B cell (primary cell): ENCODE results near the gene ALDOA. TPM values are rescaled to one million over a fixed set of nuclear protein-coding genes. Genes with fewer than 3 reads are reported as not detected.

Experiments
- ATAC-seq: fragments of 200-7000 bp; cut with Tn5 transposase; one replicate; pipeline ENCODE4 v1.10.0; 2021; ENCODE audit warnings: low read depth, mild to moderate bottlenecking, moderate number of reproducible peaks, moderate library complexity
- CTCF ChIA-PET: fragments of 350-600 bp; sonication (Branson Sonifier 250); formaldehyde crosslinking; loops from one replicate; lab custom pipeline; 2021; ENCODE audit warnings: antibody characterized with exemption, inconsistent platforms; lab: Charles Lee
- POLR2A ChIA-PET: fragments of 350-600 bp; sonication (Branson Sonifier 250); formaldehyde crosslinking; loops from one replicate; lab custom pipeline; 2021; ENCODE audit warnings: antibody characterized with exemption; lab: Charles Lee
- DNase-seq: peaks from one replicate; pipeline ENCODE4 v3.0.0; 2013
- H2AFZ ChIP-seq: 2 replicates; pipeline ENCODE4 v1.6.1; 2012; ENCODE audit warnings: mild to moderate bottlenecking, low read depth, low read length; ENCODE audit not compliant: insufficient read depth, poor library complexity, severe bottlenecking
- H3K27ac ChIP-seq, 2 donors: 1 replicate in 1 of 2; 2 replicates in 1 of 2; pipeline ENCODE4 v1.5.1; 2012 to 2013; ENCODE audit warnings: low read length in 2 of 2, mild to moderate bottlenecking in 2 of 2, moderate library complexity in 1 of 2
- H3K27me3 ChIP-seq, 4 experiments: fragments of 200-600 bp in 1 of 4; sonication (generic) in 1 of 4; replicated peaks in 1 of 4; 1 replicate in 2 of 4; 2 replicates in 2 of 4; pipeline versions ENCODE4 v1.6.1 to v1.7.0; 2013 to 2016; ENCODE audit warnings: low read length in 3 of 4, mild to moderate bottlenecking in 2 of 4, mixed read lengths in 1 of 4, moderate library complexity in 1 of 4; ENCODE audit not compliant: insufficient read depth in 4 of 4, control insufficient read depth in 3 of 4; ENCODE audit errors: control extremely low read depth in 1 of 4
- H3K36me3 ChIP-seq, 2 experiments: replicated peaks in 1 of 2; 1 replicate in 1 of 2; 2 replicates in 1 of 2; pipeline versions ENCODE4 v1.6.1 to v1.7.1; 2013; ENCODE audit warnings: low read length in 1 of 2; ENCODE audit not compliant: insufficient read depth in 2 of 2, control insufficient read depth in 1 of 2; ENCODE audit errors: control extremely low read depth in 1 of 2, extremely low read depth in 1 of 2
- H3K4me1 ChIP-seq, 2 donors: fragments of 200-600 bp in 1 of 2; sonication (generic) in 1 of 2; 1 replicate in 1 of 2; 2 replicates in 1 of 2; pipeline versions ENCODE4 v1.5.1 to v1.6.1; 2013 to 2017; ENCODE audit warnings: low read length in 2 of 2; ENCODE audit not compliant: control insufficient read depth in 2 of 2, insufficient read depth in 2 of 2
- H3K4me2 ChIP-seq: replicated peaks from 2 replicates; pipeline ENCODE3; 2012; ENCODE audit warnings: mild to moderate bottlenecking, low read depth, low read length; ENCODE audit not compliant: poor library complexity, severe bottlenecking
- H3K4me3 ChIP-seq, 5 experiments: fragments of 200-600 bp in 1 of 5; sonication (generic) in 1 of 5; 1 replicate in 3 of 5; 2 replicates in 2 of 5; pipeline versions ENCODE4 v1.5.1 to v1.7.0; 2011 to 2016; ENCODE audit warnings: low read length in 4 of 5, mild to moderate bottlenecking in 4 of 5, low read depth in 2 of 5, control low read depth in 1 of 5, moderate library complexity in 1 of 5; ENCODE audit not compliant: insufficient read depth in 1 of 5; ENCODE audit errors: control extremely low read depth in 1 of 5, extremely low read depth in 1 of 5
- H3K79me2 ChIP-seq: fragments of 200-600 bp; sonication (generic); one replicate; pipeline ENCODE4 v1.6.0; 2016; ENCODE audit warnings: low read length; ENCODE audit not compliant: control insufficient read depth, insufficient read depth
- H3K9ac ChIP-seq: fragments of 200-600 bp; sonication (generic); 2 replicates; pipeline ENCODE4 v1.6.1; 2017; ENCODE audit warnings: mild to moderate bottlenecking, low read length, moderate library complexity
- H3K9me3 ChIP-seq, 3 donors: one replicate each; pipeline versions ENCODE4 v1.6.1 to v1.7.1; 2013; ENCODE audit warnings: low read length in 2 of 3; ENCODE audit not compliant: control insufficient read depth in 2 of 3, insufficient read depth in 1 of 3; ENCODE audit errors: control extremely low read depth in 1 of 3
- H4K20me1 ChIP-seq: 2 replicates; pipeline ENCODE4 v1.6.0; 2012; ENCODE audit warnings: mild to moderate bottlenecking, low read length; ENCODE audit not compliant: insufficient read depth, control insufficient read depth, poor library complexity, severe bottlenecking
- H3K27ac Mint-ChIP-seq: one replicate; pipeline ENCODE4 v1.8.0; 2021; ENCODE audit warnings: mixed read lengths
- H3K27me3 Mint-ChIP-seq: one replicate; pipeline ENCODE4 v1.8.0; 2021; ENCODE audit warnings: mixed read lengths
- H3K4me1 Mint-ChIP-seq: one replicate; pipeline ENCODE4 v1.8.0; 2021; ENCODE audit warnings: mixed read lengths
- H3K4me3 Mint-ChIP-seq: one replicate; pipeline ENCODE4 v1.8.0; 2021; ENCODE audit warnings: mixed read lengths
- H3K9me3 Mint-ChIP-seq: one replicate; pipeline ENCODE4 v1.8.0; 2022; ENCODE audit warnings: mixed read lengths; ENCODE audit not compliant: insufficient read depth
- EZH2 ChIP-seq: IDR thresholded peaks from 2 replicates; pipeline ENCODE4 v1.6.1; 2012; ENCODE audit warnings: borderline replicate concordance, low read depth, mild to moderate bottlenecking, moderate library complexity, low read length; ENCODE audit not compliant: insufficient read depth, poor library complexity, severe bottlenecking
- WGBS: methylation state at CpG from one replicate; pipeline ENCODE4 v1.1.5; 2013; ENCODE audit warnings: missing lambda C conversion rate; ENCODE audit not compliant: insufficient coverage; 5-methylcytosine and 5-hydroxymethylcytosine counted together
- intact Hi-C: fragments of 100-400 bp; cut with micrococcal nuclease; formaldehyde crosslinking; loops from one replicate; pipeline ENCODE4 v1.10.0; 2022
- polyA plus RNA-seq: library from polyadenylated mRNA; depleted of rRNA; stranded (reverse); fragments of >200 nt; gene quantifications from 2 replicates; pipeline ENCODE4 v1.2.3, GENCODE V29; 2012
- total RNA-seq, 2 donors: library from RNA; stranded (reverse); fragments of 120-200 nt in 1 of 2; gene quantifications; 1 replicate in 1 of 2; 2 replicates in 1 of 2; pipeline versions ENCODE4 v1.2.3 to v1.2.4, GENCODE V29; 2013 to 2022
- TF ChIP-seq, protein P1 (sequence below): fragments of 200-600 bp; IDR thresholded peaks from one replicate; pipeline ENCODE4 v1.8.0; 2022; ENCODE audit warnings: antibody characterized with exemption, mild to moderate bottlenecking

ALDOA gene
- total and polyA plus RNA-seq, 2 donors (not counting 1 experiment from before 2014, with no cell fraction given), result 329 to 343 TPM

DNA sequence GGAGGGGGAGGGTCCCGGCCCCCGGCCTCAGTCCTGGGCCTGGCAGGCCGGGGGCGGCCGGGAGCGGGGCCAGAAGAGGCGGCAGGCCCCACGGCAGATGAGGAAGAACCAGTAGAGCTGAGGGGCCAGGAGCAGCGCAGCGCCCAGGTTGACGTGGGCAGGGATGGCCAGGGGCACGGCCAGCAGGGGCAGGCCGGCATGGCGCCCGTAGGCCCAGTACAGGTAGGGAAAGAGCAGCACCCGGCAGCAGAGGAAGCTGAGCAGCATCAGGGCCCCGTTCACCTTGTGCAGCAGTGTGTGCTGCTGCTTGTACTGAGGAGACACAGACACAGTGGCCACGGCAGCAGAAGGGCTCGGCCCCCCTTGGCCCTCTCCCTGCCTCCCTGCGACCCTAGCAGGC is 40.4 kb upstream of the ALDOA start:
- no peaks in the 10 kb centered on the region for H3K79me2 ChIP-seq
- ChIA-PET CTCF (no interaction called here), POLR2A (no interaction called here)
- H3K4me2 ChIP-seq, result no peak overlapping the region
- ATAC-seq (no peak), DNase-seq (no peak)
- Mint-ChIP-seq H3K4me3 (no peak overlapping the region), H3K4me1 (peaks cover 17% of the 10 kb centered on the region), H3K27me3 (peaks cover 40% of the 10 kb centered on the region), H3K9me3 (no peaks in the 10 kb centered on the region), H3K27ac (no peak overlapping the region)
- H3K4me1 ChIP-seq, result peaks cover 6 to 11% of the 10 kb centered on the region in 2 donors
- H3K9me3 ChIP-seq, result peaks cover 0 to 8% (median 0%) of the 10 kb centered on the region in 3 donors
- H2AFZ ChIP-seq, result no peak overlapping the region
- WGBS, result 74% methylated on average over 19 of the region's 20 CpGs
- H4K20me1 ChIP-seq, result no peaks in the 10 kb centered on the region
- H3K4me3 ChIP-seq, result no peak overlapping the region
- TF ChIP-seq, protein P1, sequence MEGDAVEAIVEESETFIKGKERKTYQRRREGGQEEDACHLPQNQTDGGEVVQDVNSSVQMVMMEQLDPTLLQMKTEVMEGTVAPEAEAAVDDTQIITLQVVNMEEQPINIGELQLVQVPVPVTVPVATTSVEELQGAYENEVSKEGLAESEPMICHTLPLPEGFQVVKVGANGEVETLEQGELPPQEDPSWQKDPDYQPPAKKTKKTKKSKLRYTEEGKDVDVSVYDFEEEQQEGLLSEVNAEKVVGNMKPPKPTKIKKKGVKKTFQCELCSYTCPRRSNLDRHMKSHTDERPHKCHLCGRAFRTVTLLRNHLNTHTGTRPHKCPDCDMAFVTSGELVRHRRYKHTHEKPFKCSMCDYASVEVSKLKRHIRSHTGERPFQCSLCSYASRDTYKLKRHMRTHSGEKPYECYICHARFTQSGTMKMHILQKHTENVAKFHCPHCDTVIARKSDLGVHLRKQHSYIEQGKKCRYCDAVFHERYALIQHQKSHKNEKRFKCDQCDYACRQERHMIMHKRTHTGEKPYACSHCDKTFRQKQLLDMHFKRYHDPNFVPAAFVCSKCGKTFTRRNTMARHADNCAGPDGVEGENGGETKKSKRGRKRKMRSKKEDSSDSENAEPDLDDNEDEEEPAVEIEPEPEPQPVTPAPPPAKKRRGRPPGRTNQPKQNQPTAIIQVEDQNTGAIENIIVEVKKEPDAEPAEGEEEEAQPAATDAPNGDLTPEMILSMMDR, result no peak
- no peak for TF ChIP-seq EZH2
- no peaks in the 10 kb centered on the region for H3K36me3 ChIP-seq
- H3K27me3 ChIP-seq, result peaks cover 0 to 31% (median 13%) of the 10 kb centered on the region in 4 experiments
- no peak overlapping the region for H3K27ac ChIP-seq
- intact Hi-C loops, result no loop called here
- H3K9ac ChIP-seq, result no peak overlapping the region

DNA sequence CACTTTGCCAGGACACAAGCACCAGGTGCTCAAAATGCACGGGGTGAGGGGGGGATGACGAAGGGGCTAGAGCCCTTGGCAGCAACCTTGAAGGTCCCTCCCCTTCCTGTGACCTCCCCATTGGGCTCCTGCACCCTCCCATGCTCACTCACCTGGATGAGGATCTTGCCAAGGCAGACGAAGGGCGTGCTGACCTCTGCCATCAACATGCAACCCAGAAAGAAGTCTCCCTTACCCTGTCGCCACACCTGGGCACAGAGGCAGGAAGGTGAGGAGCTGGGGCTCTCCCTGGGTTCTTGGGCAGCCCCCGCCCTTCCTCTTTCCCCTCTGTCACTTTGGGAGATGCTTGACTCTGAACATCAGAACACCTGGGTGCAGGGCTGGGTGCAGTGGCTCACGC is 40.0 kb upstream of the ALDOA start:
- Histone ChIP-seq H3K4me2 (no peak overlapping the region), H3K4me3 (no peak overlapping the region), H3K36me3 (no peaks in the 10 kb centered on the region), H3K9me3 (peaks cover 0 to 8% (median 0%) of the 10 kb centered on the region in 3 donors), H3K27me3 (peaks cover 0 to 34% (median 16%) of the 10 kb centered on the region in 4 experiments), H3K79me2 (no peaks in the 10 kb centered on the region), H2AFZ (no peak overlapping the region), H4K20me1 (no peaks in the 10 kb centered on the region), H3K27ac (no peak overlapping the region), H3K9ac (no peak overlapping the region), H3K4me1 (peaks cover 10 to 11% of the 10 kb centered on the region in 2 donors)
- Mint-ChIP-seq H3K4me3 (no peak overlapping the region), H3K9me3 (no peaks in the 10 kb centered on the region), H3K27me3 (peaks cover 42% of the 10 kb centered on the region), H3K27ac (no peak overlapping the region), H3K4me1 (peaks cover 14% of the 10 kb centered on the region)
- 49% methylated on average over 6 of the region's 7 CpGs for WGBS
- TF ChIP-seq EZH2, result no peak
- TF ChIP-seq, protein P1, result no peak
- intact Hi-C loops, result no loop called here
- no peak for DNase-seq
- ChIA-PET POLR2A (no interaction called here), CTCF (no interaction called here)
- ATAC-seq, result no peak
